ENCODE measurements around the gene HMGN5. TPM values are rescaled to one million over a fixed set of nuclear protein-coding genes. Genes with fewer than 3 reads are reported as not detected.

The HMGN5 gene
- total RNA-seq (2021) (3.6 and 6.6 TPM in 2 replicates), Bru-seq, nascent RNA (percentile 45 among the genes with signal in this experiment), BruChase-seq, experiment 1, labeled RNA remaining after a 2-hour chase (percentile 42 among the genes with signal in this experiment), BruChase-seq, experiment 2, labeled RNA remaining after a 6-hour chase (percentile 39 among the genes with signal in this experiment)
- long read RNA-seq, transcript HMGN5-203 (6 exons, 578 nt): major isoform, 10 of 41 reads
- long read RNA-seq, partial matches to known transcripts: 1 of 41 reads
- long read RNA-seq, other reads (novel, unspliced or antisense): 29 of 41 reads

- H2AFZ ChIP-seq: peak within 1 kb of the TSS; percentile 68
Measured at GRCh38 chrX:81201671-81202455, at the start of gene HMGN5, which contains the start of gene SH3BGRL. Gene HMGN5 (minus strand): TSS chrX:81201913. CDS start chrX:81121549, 80,364 bp downstream. Gene SH3BGRL (plus strand): TSS chrX:81202102. CDS start chrX:81202201, 99 bp downstream.

GRCh38 chrX:81241753-81242152, 40.0 kb upstream of the HMGN5 start:
- BruUV-seq (replicated peaks): no TSS peak
- CTCF ChIA-PET: no interaction called here

More at GRCh38 chrX:81201671-81202455, at the start of gene HMGN5, which contains the start of gene SH3BGRL:
- intact Hi-C loops (cut with micrococcal nuclease; ENCODE audit: unreplicated experiment): loop anchor here (2.0 to 10.0 kb wide), 3 partner anchors 59 to 327 kb away; no protein-coding TSS in a partner anchor
- no TSS peak for BruUV-seq (replicated peaks)
- Histone ChIP-seq H3K79me2 (ENCODE audit: low read depth) (no peaks in the 10 kb centered on the region), H4K20me1 (ENCODE audit: insufficient read depth) (no peaks in the 10 kb centered on the region), H3K27ac (no peak within 1 kb of the TSS), H3K4me2 (peak within 1 kb of the TSS; percentile 61), H3K4me3 (peak within 1 kb of the TSS; percentile 28; the same call in 1 of the 2 replicates), H3K9me2 (ENCODE audit: insufficient read depth) (no peaks in the 10 kb centered on the region), H3K9me3 (ENCODE audit: insufficient read depth, low read depth) (no peaks in the 10 kb centered on the region), H3F3A (ENCODE audit: insufficient read depth, low read depth) (no peaks in the 10 kb centered on the region), H3K27me3 (ENCODE audit: insufficient read depth, low read depth) (no peaks in the 10 kb centered on the region), H3K36me3 (ENCODE audit: low read depth) (no peaks in the 10 kb centered on the region), H3K4me1 (replicated peaks; ENCODE audit: insufficient read depth) (no peaks in the 10 kb centered on the region)
- DNase-seq: peak in 1 of 2 experiments; percentile 72
- ChIA-PET CTCF (no interaction called here), POLR2A (ENCODE audit: unreplicated experiment) (interaction anchor here (0.6 to 0.7 kb wide), 2 partner anchors 79 to 96 kb away, joined by 3 to 8 read pairs; no protein-coding TSS in a partner anchor)
- TF ChIP-seq CTCF (conservative IDR thresholded peaks at IDR 0.05) (no peak), EZH2 (IDR thresholded peaks at IDR 0.05; ENCODE audit: low read depth) (no peak)

More at GRCh38 chrX:81241753-81242152, 40.0 kb upstream of the HMGN5 start:
- Histone ChIP-seq H3K79me2 (ENCODE audit: low read depth) (no peaks in the 10 kb centered on the region), H3K4me3 (no peak overlapping the region), H3K27me3 (ENCODE audit: insufficient read depth, low read depth) (no peaks in the 10 kb centered on the region), H4K20me1 (ENCODE audit: insufficient read depth) (no peaks in the 10 kb centered on the region), H3F3A (ENCODE audit: insufficient read depth, low read depth) (no peaks in the 10 kb centered on the region), H3K9me2 (ENCODE audit: insufficient read depth) (no peaks in the 10 kb centered on the region), H3K36me3 (ENCODE audit: low read depth) (no peaks in the 10 kb centered on the region), H3K27ac (no peak overlapping the region), H2AFZ (no peak overlapping the region), H3K4me2 (no peak overlapping the region), H3K4me1 (replicated peaks; ENCODE audit: insufficient read depth) (no peaks in the 10 kb centered on the region), H3K9me3 (ENCODE audit: insufficient read depth, low read depth) (no peaks in the 10 kb centered on the region)
- intact Hi-C loops (cut with micrococcal nuclease; ENCODE audit: unreplicated experiment): no loop called here
- TF ChIP-seq EZH2 (IDR thresholded peaks at IDR 0.05; ENCODE audit: low read depth): no peak
- no peak for TF ChIP-seq CTCF (conservative IDR thresholded peaks at IDR 0.05)
- POLR2A ChIA-PET (ENCODE audit: unreplicated experiment): no interaction called here
- no peak for DNase-seq
